NCI-H1694 treated with DMSO at 0.1 percent for 48 hours (cell line): ENCODE results near the gene SERPINB6.
"Not testable (repeated sequence)": the region's sequence is repeated elsewhere in the genome, so short reads cannot be mapped to it uniquely, and the experiment has no call there.

Experiments
- DNase-seq: peaks from one replicate; lab custom pipeline; 2025; lab: John Stamatoyannopoulos, UW

Gene SERPINB6

GRCh38 chr6:2977799-2978590 is 6.6 kb upstream of the SERPINB6 start:
- no peak for DNase-seq

GRCh38 chr6:2977290-2977689 is 5.9 kb upstream of the SERPINB6 start:
- no peak for DNase-seq

GRCh38 chr6:2976571-2977085 is 5.3 kb upstream of the SERPINB6 start:
- DNase-seq: no peak

- no peak for DNase-seq
These were observed 4.7 kb upstream of the SERPINB6 start for GRCh38 chr6:2976060-2976459.

- no peak for DNase-seq
These were observed 2.3 kb upstream of the SERPINB6 start for GRCh38 chr6:2973676-2974075.

GRCh38 chr6:2973180-2973579 is 1.8 kb upstream of the SERPINB6 start:
- not testable (repeated sequence) for DNase-seq

GRCh38 chr6:2972685-2973084 is 1.3 kb upstream of the SERPINB6 start:
- DNase-seq: not testable (repeated sequence)

- DNase-seq: not testable (repeated sequence)
These were observed 786 bp upstream of the SERPINB6 start for GRCh38 chr6:2972219-2972487.

- DNase-seq: no peak
These were observed 481 bp downstream of the SERPINB6 start for GRCh38 chr6:2970753-2971419.

- DNase-seq: no peak
These were observed 1.2 kb downstream of the SERPINB6 start for GRCh38 chr6:2970034-2970685.

GRCh38 chr6:2969549-2969948 is 1.8 kb downstream of the SERPINB6 start:
- DNase-seq: no peak

GRCh38 chr6:2968600-2969135 is 2.7 kb downstream of the SERPINB6 start:
- no peak for DNase-seq

- DNase-seq: no peak
These were observed 3.4 kb downstream of the SERPINB6 start for GRCh38 chr6:2967936-2968335.

GRCh38 chr6:2966347-2966746 is 5.0 kb downstream of the SERPINB6 start:
- DNase-seq: no peak

- DNase-seq: no peak
These were observed 6.4 kb downstream of the SERPINB6 start for GRCh38 chr6:2964793-2965505.

- DNase-seq: no peak
These were observed 7.6 kb downstream of the SERPINB6 start for GRCh38 chr6:2963756-2964155.

- no peak for DNase-seq
These were observed 8.7 kb downstream of the SERPINB6 start for GRCh38 chr6:2962636-2963035.

- no peak for DNase-seq
These were observed 9.4 kb downstream of the SERPINB6 start for GRCh38 chr6:2962004-2962403.

- no peak for DNase-seq
These were observed 9.9 kb downstream of the SERPINB6 start for GRCh38 chr6:2961506-2961905.

GRCh38 chr6:2960935-2961334 is 10.4 kb downstream of the SERPINB6 start:
- no peak for DNase-seq

GRCh38 chr6:2959909-2960719 is 11.3 kb downstream of the SERPINB6 start:
- DNase-seq: no peak
